IMR-90 (cell line): ENCODE measurements around the gene GALNT12. TPM values are rescaled to one million over a fixed set of nuclear protein-coding genes. Genes with fewer than 3 reads are reported as not detected.
A peak's percentile ranks its signal among the peaks of the same experiment; 100 is the strongest.

Experiments
- ATAC-seq: fragments of 200-7000 bp; cut with Tn5 transposase; 2 replicates; pipeline ENCODE4 v1.9.1; 2020; ENCODE audit warnings: low read depth, mild to moderate bottlenecking, moderate library complexity
- BruUV-seq: library from RNA; stranded (reverse); fragments of 400-500 nt; replicated peaks from 2 replicates; lab custom pipeline; 2021; lab: Mats Ljungman, UMichigan
- CTCF ChIA-PET: fragments of 300-600 bp; formaldehyde crosslinking; extraction: SDS; loops from one replicate; lab custom pipeline; 2021; ENCODE audit warnings: antibody characterized with exemption; lab: Yijun Ruan, JAX
- POLR2A ChIA-PET: fragments of 300-600 bp; sonication (Branson Sonifier 250); formaldehyde crosslinking; loops from one replicate; lab custom pipeline; 2022; ENCODE audit warnings: antibody characterized with exemption; ENCODE audit not compliant: unreplicated experiment; lab: Charles Lee
- DNase-seq: peaks from one replicate; pipeline ENCODE4 v3.0.0; 2013
- H2AFZ ChIP-seq: replicated peaks from 2 replicates; pipeline ENCODE3; 2013; ENCODE audit warnings: low read length, mild to moderate bottlenecking; ENCODE audit not compliant: poor library complexity
- H2AK5ac ChIP-seq: 2 replicates; pipeline ENCODE4 v1.6.1; 2013; ENCODE audit warnings: low read depth, low read length, inconsistent platforms
- H2AK9ac ChIP-seq: replicated peaks from 2 replicates; pipeline ENCODE3; 2013; ENCODE audit warnings: mild to moderate bottlenecking, low read depth, low read length, moderate library complexity; ENCODE audit not compliant: poor library complexity
- H2BK120ac ChIP-seq: 2 replicates; pipeline ENCODE4 v1.6.1; 2013; ENCODE audit warnings: low read depth, low read length, inconsistent platforms
- H2BK15ac ChIP-seq: 3 replicates; pipeline ENCODE4 v1.6.1; 2013; ENCODE audit warnings: low read depth, low read length, inconsistent platforms
- H2BK20ac ChIP-seq: 2 replicates; pipeline ENCODE4 v1.6.1; 2013; ENCODE audit warnings: low read depth, mild to moderate bottlenecking, inconsistent platforms, low read length, moderate library complexity
- H2BK5ac ChIP-seq: 2 replicates; pipeline ENCODE4 v1.6.1; 2013; ENCODE audit warnings: mild to moderate bottlenecking, low read depth, low read length, inconsistent platforms; ENCODE audit not compliant: poor library complexity, severe bottlenecking
- H3K14ac ChIP-seq: replicated peaks from 2 replicates; pipeline ENCODE4 v1.6.1; 2013; ENCODE audit warnings: low read depth, low read length, inconsistent platforms
- H3K18ac ChIP-seq: 2 replicates; pipeline ENCODE4 v1.6.1; 2013; ENCODE audit warnings: low read depth, low read length, control low read depth
- H3K23ac ChIP-seq: 2 replicates; pipeline ENCODE4 v1.6.1; 2013; ENCODE audit warnings: low read depth, low read length, inconsistent platforms
- H3K27ac ChIP-seq: 2 replicates; pipeline ENCODE4 v1.5.1; 2013; ENCODE audit warnings: mild to moderate bottlenecking, control low read depth, low read length; ENCODE audit not compliant: insufficient read depth
- H3K27me3 ChIP-seq: 2 replicates; pipeline ENCODE4 v1.6.1; 2013; ENCODE audit warnings: low read length; ENCODE audit not compliant: control insufficient read depth, insufficient read depth
- H3K36me3 ChIP-seq: 2 replicates; pipeline ENCODE4 v1.6.1; 2013; ENCODE audit warnings: low read length, mixed read lengths; ENCODE audit not compliant: control insufficient read depth, insufficient read depth
- H3K4ac ChIP-seq: 2 replicates; pipeline ENCODE4 v1.6.1; 2013; ENCODE audit warnings: low read depth, low read length, inconsistent platforms
- H3K4me1 ChIP-seq: 2 replicates; pipeline ENCODE4 v1.6.1; 2013; ENCODE audit warnings: low read length, mixed read lengths; ENCODE audit not compliant: control insufficient read depth, insufficient read depth
- H3K4me2 ChIP-seq: 2 replicates; pipeline ENCODE4 v1.6.1; 2013; ENCODE audit warnings: low read depth, mild to moderate bottlenecking, control low read depth, low read length, moderate library complexity
- H3K4me3 ChIP-seq: 2 replicates; pipeline ENCODE4 v1.5.1; 2013; ENCODE audit warnings: low read depth, mild to moderate bottlenecking, control low read depth, low read length, moderate library complexity; ENCODE audit not compliant: insufficient read depth
- H3K56ac ChIP-seq: 2 replicates; pipeline ENCODE4 v1.6.1; 2013; ENCODE audit warnings: low read length, inconsistent platforms; ENCODE audit not compliant: insufficient read depth; ENCODE audit errors: extremely low read depth
- H3K79me1 ChIP-seq, 2 experiments: 2 replicates each; pipeline ENCODE4 v1.6.1; 2013; ENCODE audit warnings: low read length in 2 of 2, inconsistent platforms in 1 of 2, low read depth in 1 of 2
- H3K9ac ChIP-seq: 2 replicates; pipeline ENCODE4 v1.6.1; 2013; ENCODE audit warnings: low read depth, low read length, control low read depth
- H3K9me1 ChIP-seq: 2 replicates; pipeline ENCODE4 v1.6.1; 2013; ENCODE audit warnings: low read length, inconsistent platforms; ENCODE audit not compliant: insufficient read depth
- H3K9me3 ChIP-seq: 2 replicates; pipeline ENCODE4 v1.6.1; 2013; ENCODE audit warnings: low read length; ENCODE audit not compliant: control insufficient read depth, insufficient read depth
- H4K20me1 ChIP-seq: 2 replicates; pipeline ENCODE4 v1.6.1; 2013; ENCODE audit warnings: low read length, inconsistent platforms; ENCODE audit not compliant: insufficient read depth
- H4K5ac ChIP-seq: 2 replicates; pipeline ENCODE4 v1.6.1; 2013; ENCODE audit warnings: mild to moderate bottlenecking, low read depth, low read length, control low read depth
- H4K8ac ChIP-seq, 2 experiments: 2 replicates each; pipeline ENCODE4 v1.6.1; 2013; ENCODE audit warnings: low read depth in 2 of 2, low read length in 2 of 2, control low read depth in 1 of 2, inconsistent platforms in 1 of 2
- H4K91ac ChIP-seq: 2 replicates; pipeline ENCODE4 v1.6.1; 2013; ENCODE audit warnings: low read depth, low read length, inconsistent platforms; ENCODE audit not compliant: insufficient read depth
- BHLHE40 ChIP-seq: fragments of 150-350 bp; IDR thresholded peaks from 2 replicates; pipeline ENCODE4 v1.6.1; 2016; ENCODE audit warnings: mild to moderate bottlenecking, low read depth, low read length
- CEBPB ChIP-seq: IDR thresholded peaks from 2 replicates; pipeline ENCODE4 v1.6.1; 2012; ENCODE audit warnings: low read depth, low read length, improper control_type of control experiment
- CHD1 ChIP-seq: IDR thresholded peaks from 2 replicates; pipeline ENCODE4 v1.6.1; 2012; ENCODE audit warnings: low read depth, low read length, improper control_type of control experiment
- CTCF ChIP-seq: conservative IDR thresholded peaks from 2 replicates; pipeline ENCODE4 v1.5.1; 2012; ENCODE audit warnings: mild to moderate bottlenecking, low read depth, low read length, improper control_type of control experiment
- ELK1 ChIP-seq: fragments of 150-350 bp; IDR thresholded peaks from 2 replicates; pipeline ENCODE4 v1.6.1; 2016; ENCODE audit warnings: low read depth, mild to moderate bottlenecking, low read length, moderate library complexity, borderline replicate concordance
- FOS ChIP-seq: fragments of 150-350 bp; IDR thresholded peaks from 2 replicates; pipeline ENCODE4 v1.6.1; 2016; ENCODE audit warnings: low read depth, low read length
- MAFK ChIP-seq: IDR thresholded peaks from 2 replicates; pipeline ENCODE4 v1.6.1; 2012; ENCODE audit warnings: low read depth, low read length, improper control_type of control experiment
- MAZ ChIP-seq: IDR thresholded peaks from 2 replicates; pipeline ENCODE4 v1.6.1; 2012; ENCODE audit warnings: low read depth, mild to moderate bottlenecking, low read length, improper control_type of control experiment, moderate library complexity, borderline replicate concordance
- MXI1 ChIP-seq: IDR thresholded peaks from 2 replicates; pipeline ENCODE4 v1.6.1; 2012; ENCODE audit warnings: low read depth, mild to moderate bottlenecking, low read length, moderate library complexity, borderline replicate concordance
- NFE2L2 ChIP-seq: fragments of 150-350 bp; IDR thresholded peaks from 2 replicates; pipeline ENCODE4 v1.6.1; 2016; ENCODE audit warnings: low read depth, mild to moderate bottlenecking, low read length
- POLR2A ChIP-seq: IDR thresholded peaks from 2 replicates; pipeline ENCODE4 v1.6.1; 2012; ENCODE audit warnings: mild to moderate bottlenecking, low read depth, low read length
- RAD21 ChIP-seq: IDR thresholded peaks from 2 replicates; pipeline ENCODE4 v1.6.1; 2012; ENCODE audit warnings: low read length, improper control_type of control experiment
- RCOR1 ChIP-seq: IDR thresholded peaks from 2 replicates; pipeline ENCODE4 v1.6.1; 2012; ENCODE audit warnings: mild to moderate bottlenecking, low read length, improper control_type of control experiment; ENCODE audit not compliant: insufficient replicate concordance
- RFX5 ChIP-seq: IDR thresholded peaks from 2 replicates; pipeline ENCODE4 v1.8.0; 2012; ENCODE audit warnings: low read depth, mild to moderate bottlenecking, low read length, moderate library complexity
- SMC3 ChIP-seq: fragments of 150-350 bp; IDR thresholded peaks from 2 replicates; pipeline ENCODE4 v1.6.1; 2016; ENCODE audit warnings: low read depth, mild to moderate bottlenecking, antibody characterized with exemption, low read length, moderate library complexity
- USF2 ChIP-seq: fragments of 150-350 bp; IDR thresholded peaks from 2 replicates; pipeline ENCODE4 v1.6.1; 2017; ENCODE audit warnings: mild to moderate bottlenecking, antibody characterized with exemption, low read length, low read depth
- WGBS, 2 experiments: methylation state at CpG; one replicate each; pipeline versions ENCODE4 v1.1.5 to v1.1.7; 2013; ENCODE audit warnings: missing lambda C conversion rate in 2 of 2; ENCODE audit not compliant: insufficient read length in 1 of 2; ENCODE audit errors: extremely low coverage in 2 of 2; 5-methylcytosine and 5-hydroxymethylcytosine counted together
- dilution Hi-C: fragments of 300-500 bp; cut with HindIII; formaldehyde crosslinking; loops from one replicate; pipeline ENCODE4 v1.14.3; 2018; ENCODE audit warnings: low sequenced_read_pairs; ENCODE audit not compliant: unreplicated experiment
- in situ Hi-C: fragments of 300-500 bp; cut with MboI; formaldehyde crosslinking; loops from 3 replicates; pipeline ENCODE4 v1.14.3; 2019; ENCODE audit warnings: low sequenced_read_pairs, inconsistent platforms, mixed read lengths
- intact Hi-C: fragments of 100-400 bp; cut with micrococcal nuclease; formaldehyde crosslinking; loops from 2 replicates; pipeline ENCODE4 v1.10.0; 2022
- polyA plus RNA-seq, 3 experiments: library from polyadenylated mRNA; depleted of rRNA; stranded (reverse); fragments of >200 nt; gene quantifications; 2 replicates each; pipeline ENCODE4 v1.2.3, GENCODE V29; 2012; ENCODE audit warnings: low replicate concordance in 1 of 3
- total RNA-seq: library from RNA; depleted of rRNA; stranded (reverse); fragments of >200 nt; gene quantifications from 2 replicates; pipeline ENCODE4 v1.2.3, GENCODE V29; 2012

Gene GALNT12
- total and polyA plus RNA-seq, 2 of the 4 experiments (the other 2 are of a cell fraction) = 2.3 to 2.5 TPM

GRCh38 chr9:98849563-98849962 is 42.1 kb downstream of the GALNT12 start:
- no peak overlapping the region for H3K56ac ChIP-seq
- no peaks in the 10 kb centered on the region for H4K20me1 ChIP-seq
- H2AK5ac ChIP-seq = no peak overlapping the region
- no peak overlapping the region for H3K4ac ChIP-seq
- H3K9me1 ChIP-seq = peaks cover 9% of the 10 kb centered on the region
- DNase-seq (no peak), ATAC-seq (no peak)
- no peak overlapping the region for H3K18ac ChIP-seq
- WGBS, 2 experiments = no CpG with 5 or more reads among the region's 4 CpGs
- in situ Hi-C loops = no loop called here
- ChIA-PET POLR2A (no interaction called here), CTCF (interaction anchor here (0.6 to 1.1 kb wide), 4 partner anchors 12 to 148 kb away, joined by 3 to 4 read pairs (median 3); no protein-coding TSS in a partner anchor)
- TF ChIP-seq CHD1 = no peak
- no peak for TF ChIP-seq MAFK
- TF ChIP-seq RFX5 = no peak
- TF ChIP-seq CTCF = no peak
- TF ChIP-seq SMC3 = no peak
- TF ChIP-seq ELK1 = no peak
- no peak for TF ChIP-seq RAD21
- TF ChIP-seq BHLHE40 = no peak
- TF ChIP-seq RCOR1 = no peak
- TF ChIP-seq FOS = no peak
- no peak for TF ChIP-seq POLR2A
- TF ChIP-seq CEBPB = no peak
- TF ChIP-seq USF2 = no peak
- no peak for TF ChIP-seq NFE2L2
- no peak for TF ChIP-seq MAZ
- no peak for TF ChIP-seq MXI1
- H2BK20ac ChIP-seq = no peak overlapping the region
- H3K79me1 ChIP-seq = no peaks in the 10 kb centered on the region
- no peak overlapping the region for H2AK9ac ChIP-seq
- no peak overlapping the region for H3K14ac ChIP-seq
- peaks cover 11% of the 10 kb centered on the region for H3K4me1 ChIP-seq
- H4K5ac ChIP-seq = no peak overlapping the region
- no peak overlapping the region for H2AFZ ChIP-seq
- dilution Hi-C loops = loop anchor here (25.0 kb wide), 1 partner anchor 288 kb away; no protein-coding TSS in a partner anchor
- TSS peak; percentile 66 for BruUV-seq
- H3K4me3 ChIP-seq = no peak overlapping the region
- H2BK5ac ChIP-seq = no peak overlapping the region
- H4K8ac ChIP-seq = no peak overlapping the region
- peaks cover 5% of the 10 kb centered on the region; the same call in 1 of the 2 replicates for H3K27me3 ChIP-seq
- H4K91ac ChIP-seq = no peak overlapping the region
- no peak overlapping the region for H3K27ac ChIP-seq
- no peak overlapping the region for H3K9ac ChIP-seq
- no peak overlapping the region for H3K23ac ChIP-seq
- intact Hi-C loops = loop anchor here (2.0 kb wide), 2 partner anchors 373 to 535 kb away; partner anchors contain the start of gene SEC61B
- no peak overlapping the region for H2BK15ac ChIP-seq
- no peak overlapping the region for H2BK120ac ChIP-seq
- no peak overlapping the region for H3K4me2 ChIP-seq
- H3K36me3 ChIP-seq = no peaks in the 10 kb centered on the region
- H3K9me3 ChIP-seq = no peaks in the 10 kb centered on the region
